Fibroblast of pulmonary artery (primary cell): ENCODE data around the gene PRCC.
"Not testable (repeated sequence)": the region's sequence is repeated elsewhere in the genome, so short reads cannot be mapped to it uniquely, and the experiment has no call there.

Source experiments
- DNase-seq: peaks from one replicate; pipeline ENCODE4 v3.0.0-alpha.2; 2010; ENCODE audit warnings: low read depth
- H3K4me3 ChIP-seq: replicated peaks from 2 replicates; pipeline ENCODE4 v1.5.1; 2011; ENCODE audit warnings: low read depth, mild to moderate bottlenecking, control low read depth, low read length, moderate library complexity
- TF ChIP-seq, protein P1 (sequence below): IDR thresholded peaks from 2 replicates; pipeline ENCODE4 v1.5.1; 2011; ENCODE audit warnings: mild to moderate bottlenecking, control low read depth, low read length, inconsistent platforms; ENCODE audit errors: missing control alignments

The PRCC gene

DNA sequence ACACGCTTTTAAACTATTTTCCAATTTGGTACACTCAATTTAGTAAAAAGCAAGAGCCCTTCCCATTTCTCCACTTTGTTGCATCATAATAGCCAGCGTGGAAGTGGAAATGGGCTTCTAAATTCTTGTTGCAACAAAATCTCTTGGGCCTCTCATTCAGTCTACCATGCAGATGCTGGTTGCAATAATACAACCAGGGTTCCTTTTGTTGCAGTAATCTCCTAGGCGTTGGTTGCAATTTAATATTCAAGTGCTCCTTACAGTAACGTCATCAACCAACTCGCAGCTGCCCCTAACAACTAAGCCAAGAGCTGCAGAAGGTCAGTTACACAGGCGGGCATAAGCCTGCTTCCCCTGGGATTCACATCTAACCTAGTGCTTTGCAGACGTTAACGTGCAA lies 13.1 kb upstream of the PRCC start:
- no peak overlapping the region for H3K4me3 ChIP-seq
- DNase-seq = no peak
- TF ChIP-seq, protein P1, sequence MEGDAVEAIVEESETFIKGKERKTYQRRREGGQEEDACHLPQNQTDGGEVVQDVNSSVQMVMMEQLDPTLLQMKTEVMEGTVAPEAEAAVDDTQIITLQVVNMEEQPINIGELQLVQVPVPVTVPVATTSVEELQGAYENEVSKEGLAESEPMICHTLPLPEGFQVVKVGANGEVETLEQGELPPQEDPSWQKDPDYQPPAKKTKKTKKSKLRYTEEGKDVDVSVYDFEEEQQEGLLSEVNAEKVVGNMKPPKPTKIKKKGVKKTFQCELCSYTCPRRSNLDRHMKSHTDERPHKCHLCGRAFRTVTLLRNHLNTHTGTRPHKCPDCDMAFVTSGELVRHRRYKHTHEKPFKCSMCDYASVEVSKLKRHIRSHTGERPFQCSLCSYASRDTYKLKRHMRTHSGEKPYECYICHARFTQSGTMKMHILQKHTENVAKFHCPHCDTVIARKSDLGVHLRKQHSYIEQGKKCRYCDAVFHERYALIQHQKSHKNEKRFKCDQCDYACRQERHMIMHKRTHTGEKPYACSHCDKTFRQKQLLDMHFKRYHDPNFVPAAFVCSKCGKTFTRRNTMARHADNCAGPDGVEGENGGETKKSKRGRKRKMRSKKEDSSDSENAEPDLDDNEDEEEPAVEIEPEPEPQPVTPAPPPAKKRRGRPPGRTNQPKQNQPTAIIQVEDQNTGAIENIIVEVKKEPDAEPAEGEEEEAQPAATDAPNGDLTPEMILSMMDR = no peak

DNA sequence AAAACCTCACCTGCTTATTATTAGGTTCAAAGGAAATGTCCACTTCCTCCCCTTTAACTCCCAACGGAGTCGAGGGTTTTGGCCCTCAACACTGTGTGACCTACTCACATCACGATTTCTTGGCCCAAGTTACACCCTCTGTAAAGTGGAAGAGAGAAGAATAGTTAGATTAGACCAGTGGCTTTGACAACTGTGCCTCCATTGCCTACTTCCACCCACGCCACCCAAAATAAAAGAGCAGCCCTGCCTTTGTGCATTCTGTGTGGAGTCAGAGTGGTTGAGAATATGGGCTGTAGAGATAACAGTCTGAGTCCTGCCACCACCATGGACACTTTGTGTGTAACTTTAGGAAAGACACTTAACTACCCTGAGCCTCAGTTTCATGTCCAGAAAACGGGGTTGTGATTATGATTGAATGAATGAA lies 11.8 kb upstream of the PRCC start:
- DNase-seq = no peak
- no peak overlapping the region for H3K4me3 ChIP-seq
- TF ChIP-seq, protein P1 = no peak

DNA sequence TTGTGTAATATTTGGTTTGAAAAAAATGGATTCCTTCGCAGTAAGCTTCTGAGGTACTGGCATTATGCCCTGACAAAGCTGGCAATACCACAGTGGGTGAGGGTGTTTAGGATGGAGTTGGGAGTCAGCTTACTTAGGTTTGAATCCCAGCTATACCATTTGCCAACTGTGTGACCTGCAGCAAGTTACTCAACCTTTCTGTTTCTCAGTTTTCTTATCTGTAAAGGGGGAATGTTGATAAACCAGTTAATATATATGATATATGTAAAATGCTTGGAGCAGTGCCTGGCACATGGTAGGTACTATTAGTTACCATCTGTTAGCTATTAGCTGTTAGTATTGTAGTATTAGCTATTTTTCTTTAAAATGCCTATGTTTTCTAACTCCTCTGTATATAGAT lies 11.0 kb upstream of the PRCC start:
- no peak overlapping the region for H3K4me3 ChIP-seq
- TF ChIP-seq, protein P1 = no peak
- DNase-seq = no peak

DNA sequence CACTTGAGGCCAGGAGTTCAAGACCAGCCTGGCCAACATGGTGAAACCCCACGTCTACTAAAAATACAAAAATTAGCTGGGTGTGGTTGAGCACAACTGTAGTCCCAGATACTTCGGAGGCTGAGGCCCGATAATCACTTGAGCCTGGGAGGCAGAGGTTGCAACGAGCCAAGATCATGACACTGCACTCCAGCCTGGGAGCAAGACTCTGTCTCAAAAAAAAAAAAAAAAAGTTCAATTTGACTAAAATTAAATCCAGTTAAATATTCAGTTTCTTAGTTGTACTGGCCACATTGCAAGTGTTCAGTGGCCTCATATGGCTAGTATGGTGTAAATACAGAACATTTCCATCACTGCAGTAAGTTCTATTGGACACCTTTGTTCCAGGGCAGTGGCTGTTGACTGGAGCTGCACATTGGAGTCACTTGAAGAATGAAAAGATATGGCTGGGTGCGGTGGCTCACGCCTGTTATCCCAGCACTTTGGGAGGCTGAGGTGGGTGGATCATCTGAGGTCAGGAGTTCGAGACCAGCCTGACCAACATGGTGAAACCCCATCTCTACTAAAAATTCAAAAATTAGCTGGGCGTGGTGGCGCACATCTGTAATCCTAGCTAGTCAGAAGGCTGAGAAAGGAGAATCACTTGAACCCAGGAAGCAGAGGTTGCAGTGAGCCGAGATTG lies 9.6 kb upstream of the PRCC start:
- not testable (repeated sequence) for DNase-seq, H3K4me3 ChIP-seq

DNA sequence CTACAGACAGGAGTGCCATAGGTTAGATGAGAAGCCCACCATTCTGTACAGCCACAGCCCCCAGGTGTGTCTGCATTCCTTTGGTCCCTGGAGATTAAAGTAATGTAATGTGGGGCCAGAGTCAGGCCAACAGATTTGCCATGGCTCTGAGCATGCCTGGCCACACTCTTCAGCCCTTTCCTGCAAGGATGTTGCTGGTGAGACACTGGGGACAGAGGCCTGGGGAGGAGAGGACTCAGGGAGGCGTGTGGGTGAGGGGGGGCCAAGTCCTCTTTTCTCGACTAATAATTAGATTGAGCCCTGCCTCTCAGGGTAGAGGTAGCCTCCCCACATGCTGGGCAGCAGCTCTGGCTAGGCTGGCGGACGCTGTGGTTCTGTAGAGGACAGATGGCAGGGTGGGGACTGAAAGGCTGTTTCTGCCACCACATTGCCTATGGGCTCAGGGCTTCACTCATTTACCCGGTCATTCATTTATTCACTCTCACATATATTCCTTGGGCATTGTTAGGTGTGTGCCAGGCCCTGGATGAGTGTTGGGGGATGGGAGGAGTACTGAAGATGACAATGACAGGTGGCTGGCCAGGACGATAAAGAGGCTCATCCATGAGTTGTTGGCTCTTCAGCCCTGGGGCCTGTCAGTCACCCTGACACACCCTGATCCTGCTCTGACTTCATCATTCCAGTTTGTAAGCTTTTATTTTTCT lies 7.1 kb upstream of the PRCC start:
- TF ChIP-seq, protein P1 = no peak

DNA sequence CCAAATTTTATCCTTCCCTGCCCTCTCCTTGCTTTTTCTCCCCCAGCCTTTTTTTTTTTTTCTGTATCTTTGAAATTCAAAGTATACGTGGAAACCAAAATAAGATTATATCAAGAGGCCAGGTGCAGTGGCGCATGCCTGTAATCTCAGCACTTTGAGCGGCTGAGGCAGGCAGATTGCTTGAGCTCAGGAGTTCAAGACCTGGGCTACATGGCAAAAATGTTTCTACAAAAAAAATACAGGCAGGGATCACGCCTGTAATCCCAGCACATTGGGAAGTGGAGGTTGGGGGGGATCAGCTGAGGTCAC lies 6.6 kb upstream of the PRCC start:
- no peak overlapping the region for H3K4me3 ChIP-seq
- TF ChIP-seq, protein P1 = no peak
- DNase-seq = no peak

More for the DNA sequence above, 7.1 kb upstream of the PRCC start:
- DNase-seq = no peak
- H3K4me3 ChIP-seq = no peak overlapping the region

DNA sequence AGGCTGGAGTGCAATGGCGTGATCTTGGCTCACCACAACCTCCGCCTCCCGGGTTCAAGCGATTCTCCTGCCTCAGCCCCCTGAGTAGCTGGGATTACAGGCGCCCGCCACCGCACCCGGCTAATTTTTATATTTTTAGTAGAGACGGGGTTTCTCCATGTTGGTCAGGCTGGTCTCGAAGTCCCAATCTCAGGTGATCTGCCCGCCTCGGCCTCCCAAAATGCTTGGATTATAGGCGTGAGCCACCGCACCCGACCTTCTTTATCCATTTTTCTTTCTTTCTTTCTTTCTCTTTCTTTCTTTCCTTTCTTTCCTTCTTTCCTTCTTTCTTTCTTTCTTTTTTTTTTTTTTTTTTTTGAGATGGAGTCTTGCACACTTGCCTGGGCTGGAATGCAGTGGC lies 2.2 kb upstream of the PRCC start:
- not testable (repeated sequence) for DNase-seq, H3K4me3 ChIP-seq

DNA sequence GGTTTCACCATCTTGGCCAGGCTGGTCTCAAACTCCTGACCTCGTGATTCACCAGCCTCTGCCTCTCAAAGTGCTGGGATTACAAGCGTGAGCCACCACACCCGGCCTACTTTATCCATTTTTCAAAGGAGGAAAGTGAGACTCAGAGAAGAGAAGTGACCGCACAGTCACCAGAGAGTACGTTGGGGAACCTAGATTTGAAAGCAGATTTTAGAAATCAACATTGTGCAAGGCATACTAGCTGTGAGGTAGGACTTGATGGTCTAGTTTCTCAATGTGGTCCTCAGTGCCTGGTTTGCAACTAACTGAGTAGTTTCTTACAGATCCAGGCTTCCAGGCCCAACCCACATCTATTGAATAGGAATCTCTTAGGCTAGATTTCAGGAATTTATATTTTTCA lies 1.7 kb upstream of the PRCC start:
- DNase-seq = no peak
- H3K4me3 ChIP-seq = peak overlapping the region; percentile 92
- TF ChIP-seq, protein P1 = no peak
